Cardiac fibroblast (primary cell): Measurements from ENCODE around the gene BDH1.

Source experiments
- DNase-seq, 2 donors: peaks; one replicate each; pipeline versions ENCODE4 v3.0.0 to v3.0.0-alpha.2; 2010; ENCODE audit warnings: low read depth in 2 of 2
- H3K4me3 ChIP-seq, 2 donors: replicated peaks in 1 of 2; 1 replicate in 1 of 2; 2 replicates in 1 of 2; pipeline ENCODE4 v1.5.1; 2011; ENCODE audit warnings: low read depth in 2 of 2, low read length in 2 of 2, mild to moderate bottlenecking in 2 of 2, moderate library complexity in 1 of 2
- CTCF ChIP-seq: IDR thresholded peaks from one replicate; pipeline ENCODE4 v1.5.1; 2011; ENCODE audit warnings: low read depth, mild to moderate bottlenecking, low read length, inconsistent platforms

The BDH1 gene

GRCh38 chr3:197539651-197540051 is 16.1 kb downstream of the BDH1 start:
- no peak for TF ChIP-seq CTCF
- DNase-seq = no peak
- H3K4me3 ChIP-seq = no peak overlapping the region

DNA sequence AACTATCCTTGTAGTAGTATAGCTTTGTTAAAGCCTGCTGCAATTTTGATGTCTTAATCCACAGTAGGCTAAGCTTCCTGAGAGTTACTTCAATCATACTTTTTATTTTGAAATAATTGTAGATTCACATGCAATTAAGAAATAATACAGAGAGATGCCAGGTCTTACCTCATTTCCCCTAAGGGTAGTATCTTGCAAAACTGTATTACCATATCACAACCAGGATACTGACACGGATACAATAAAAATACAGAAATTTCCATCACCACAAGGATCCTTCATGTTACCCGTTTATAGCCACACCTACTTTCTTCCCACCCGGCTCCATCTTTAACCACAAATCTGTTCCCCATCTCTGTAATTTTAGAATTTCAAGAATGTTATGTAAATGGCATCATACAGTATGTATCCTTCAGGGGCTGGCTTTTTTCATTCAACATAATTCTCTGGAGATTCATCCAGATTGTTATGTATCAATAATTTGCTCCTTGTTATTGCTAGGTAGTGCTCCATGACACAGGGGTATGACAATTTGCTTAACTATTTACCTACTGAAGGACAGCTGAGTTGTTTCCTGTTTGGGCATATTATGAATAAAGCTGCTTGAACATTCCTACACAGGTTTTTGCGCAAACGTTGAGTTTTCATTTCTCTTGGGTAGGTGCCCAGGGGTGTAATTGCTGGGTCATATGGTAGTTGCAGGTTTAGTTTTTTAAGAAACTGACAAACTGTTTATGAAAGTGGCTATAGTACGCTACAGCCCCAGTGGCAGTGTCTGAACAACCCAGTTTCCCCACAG is 21.6 kb downstream of the BDH1 start:
- peak; percentile 47 to 68 for DNase-seq
- no peak for TF ChIP-seq CTCF
- no peak overlapping the region for H3K4me3 ChIP-seq

- TF ChIP-seq CTCF = no peak
- no peak for DNase-seq
- H3K4me3 ChIP-seq = no peak overlapping the region
These were observed 22.4 kb downstream of the BDH1 start for GRCh38 chr3:197533396-197533795.

- TF ChIP-seq CTCF = no peak
- no peak for DNase-seq
- H3K4me3 ChIP-seq = no peak overlapping the region
These were observed 23.4 kb downstream of the BDH1 start for GRCh38 chr3:197532388-197532787.

- TF ChIP-seq CTCF = no peak
- no peak for DNase-seq
- no peak overlapping the region for H3K4me3 ChIP-seq
These were observed 27.6 kb downstream of the BDH1 start for GRCh38 chr3:197528190-197528589.

DNA sequence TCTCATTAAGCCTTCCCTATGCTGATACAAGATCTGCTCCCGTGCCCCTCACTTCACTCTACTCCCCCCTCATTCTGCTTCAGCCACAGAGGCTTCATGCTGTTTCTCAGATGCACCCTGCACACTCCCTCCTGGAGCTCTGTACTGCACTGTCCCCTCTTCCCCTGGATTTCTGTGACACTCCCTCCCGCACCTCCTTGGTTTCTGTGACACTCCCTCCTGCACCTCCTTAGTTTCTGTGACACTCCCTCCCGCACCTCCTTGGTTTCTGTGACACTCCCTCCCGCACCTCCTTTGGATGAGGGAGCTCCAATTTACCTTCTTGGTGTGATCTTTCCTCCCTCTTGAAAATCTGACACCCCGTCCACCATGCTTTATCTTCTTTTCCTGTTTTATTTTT is 28.2 kb downstream of the BDH1 start:
- no peak for DNase-seq
- no peak for TF ChIP-seq CTCF
- H3K4me3 ChIP-seq = no peak overlapping the region

DNA sequence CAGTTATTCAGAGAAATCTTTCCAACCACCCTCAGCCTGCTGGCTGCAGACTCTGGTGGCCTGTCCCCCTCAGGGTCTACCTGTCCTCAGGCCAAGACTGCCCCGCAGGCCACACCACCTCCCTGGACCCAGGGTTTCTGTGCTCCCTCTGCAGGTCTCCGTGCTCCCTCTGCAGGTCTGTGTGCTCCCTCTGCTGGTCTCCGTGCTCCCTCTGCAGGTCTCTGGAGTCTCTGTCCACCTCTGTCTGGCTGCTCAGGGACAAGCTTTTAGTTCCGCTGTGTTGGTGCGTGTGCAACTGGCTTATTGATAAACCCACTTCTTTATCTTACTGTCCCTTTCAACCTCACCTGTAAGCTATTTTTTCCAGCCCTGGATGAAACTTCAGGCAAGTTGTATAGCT is 30.1 kb downstream of the BDH1 start:
- peak; percentile 32 for TF ChIP-seq CTCF
- H3K4me3 ChIP-seq = no peak overlapping the region
- peak; percentile 36 to 38 for DNase-seq
